Muscle of leg (tissue), 11 donors: ENCODE measurements around the gene IFI27L1. TPM values are rescaled to one million over a fixed set of nuclear protein-coding genes. Genes with fewer than 3 reads are reported as not detected.

Source experiments
- DNase-seq: peaks from one replicate; pipeline ENCODE4 v3.0.0; 2013
- H3K27ac ChIP-seq: one replicate; pipeline ENCODE4 v1.5.1; 2013; ENCODE audit warnings: mild to moderate bottlenecking, low read length, control low read depth
- H3K27me3 ChIP-seq: one replicate; pipeline ENCODE4 v1.6.1; 2013; ENCODE audit warnings: low read length; ENCODE audit not compliant: control insufficient read depth, insufficient read depth
- H3K36me3 ChIP-seq: one replicate; pipeline ENCODE4 v1.6.1; 2013; ENCODE audit warnings: low read length; ENCODE audit not compliant: control insufficient read depth, insufficient read depth
- H3K4me1 ChIP-seq: one replicate; pipeline ENCODE4 v1.6.1; 2013; ENCODE audit warnings: low read length; ENCODE audit not compliant: control insufficient read depth, insufficient read depth
- H3K4me3 ChIP-seq: one replicate; pipeline ENCODE4 v1.5.1; 2013; ENCODE audit warnings: low read length, control low read depth
- H3K9me3 ChIP-seq: replicated peaks from 2 replicates; pipeline ENCODE4 v1.6.1; 2013; ENCODE audit warnings: low read depth, low read length; ENCODE audit not compliant: control insufficient read depth
- WGBS: methylation state at CpG from one replicate; pipeline ENCODE4 v1.1.5; 2013; ENCODE audit warnings: missing lambda C conversion rate; ENCODE audit not compliant: insufficient coverage; 5-methylcytosine and 5-hydroxymethylcytosine counted together
- polyA plus RNA-seq, 8 donors: library from polyadenylated mRNA; unstranded; fragments of 120-200 nt; gene quantifications; one replicate each; pipeline versions ENCODE4 v1.2.1 to v1.2.3, GENCODE V29; 2013; ENCODE audit warnings: inconsistent platforms in 1 of 8, low replicate concordance in 1 of 8; ENCODE audit not compliant: insufficient read length in 8 of 8, insufficient read depth in 1 of 8
- total RNA-seq: library from RNA; stranded (reverse); fragments of 120-200 nt; gene quantifications from one replicate; pipeline ENCODE4 v1.2.4, GENCODE V29; 2013

IFI27L1 gene
- total and polyA plus RNA-seq, 9 donors, result 10.0 to 19.8 (median 15.0) TPM

DNA sequence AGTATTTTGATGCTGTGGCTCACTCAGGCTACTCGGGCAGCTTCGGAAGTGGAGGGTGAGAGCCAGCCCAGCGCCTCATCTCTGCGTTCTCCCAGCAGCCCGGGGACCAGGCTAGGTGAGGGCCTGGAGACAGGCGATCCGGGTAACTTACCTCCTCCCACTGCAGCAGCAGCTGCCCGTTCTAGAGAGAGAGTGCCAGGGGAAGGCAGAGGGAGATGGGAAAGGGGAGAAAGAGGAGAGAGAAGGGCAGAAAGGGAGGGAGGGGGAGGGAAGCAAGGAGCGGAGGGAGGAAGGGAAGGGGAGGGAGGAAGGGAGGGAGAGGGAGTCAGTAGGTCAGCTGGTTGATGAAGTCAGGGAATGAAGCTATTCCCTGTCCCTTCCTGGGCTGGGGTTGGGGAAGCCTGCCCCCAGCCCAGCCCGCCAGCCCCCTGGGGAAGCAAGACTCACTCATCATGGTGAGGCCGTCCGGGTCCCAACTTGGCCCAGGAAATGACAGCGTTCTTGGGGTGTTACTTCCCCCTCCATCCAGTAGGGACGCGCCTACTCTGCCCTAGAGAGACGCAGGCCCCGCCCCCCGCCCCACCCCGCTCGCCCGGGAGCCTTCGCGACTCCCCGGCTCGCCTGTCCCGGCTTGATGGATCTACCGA, 48.1 kb downstream of the IFI27L1 start, which contains the start of gene IFI27L2:
Gene IFI27L2, minus strand, starts transcription at position 494 of the 647 bp plus-strand sequence. Its CDS starts 40 bp downstream, at position 454.
- Histone ChIP-seq H3K9me3 (no peaks in the 10 kb centered on the region), H3K36me3 (no peaks in the 10 kb centered on the region), H3K4me1 (peaks cover 2% of the 10 kb centered on the region), H3K27me3 (no peaks in the 10 kb centered on the region), H3K4me3 (peak within 1 kb of the TSS; percentile 41), H3K27ac (peak within 1 kb of the TSS; percentile 69)
- 0% methylated on average over 14 of the region's 27 CpGs for WGBS
- peak; percentile 88 for DNase-seq

DNA sequence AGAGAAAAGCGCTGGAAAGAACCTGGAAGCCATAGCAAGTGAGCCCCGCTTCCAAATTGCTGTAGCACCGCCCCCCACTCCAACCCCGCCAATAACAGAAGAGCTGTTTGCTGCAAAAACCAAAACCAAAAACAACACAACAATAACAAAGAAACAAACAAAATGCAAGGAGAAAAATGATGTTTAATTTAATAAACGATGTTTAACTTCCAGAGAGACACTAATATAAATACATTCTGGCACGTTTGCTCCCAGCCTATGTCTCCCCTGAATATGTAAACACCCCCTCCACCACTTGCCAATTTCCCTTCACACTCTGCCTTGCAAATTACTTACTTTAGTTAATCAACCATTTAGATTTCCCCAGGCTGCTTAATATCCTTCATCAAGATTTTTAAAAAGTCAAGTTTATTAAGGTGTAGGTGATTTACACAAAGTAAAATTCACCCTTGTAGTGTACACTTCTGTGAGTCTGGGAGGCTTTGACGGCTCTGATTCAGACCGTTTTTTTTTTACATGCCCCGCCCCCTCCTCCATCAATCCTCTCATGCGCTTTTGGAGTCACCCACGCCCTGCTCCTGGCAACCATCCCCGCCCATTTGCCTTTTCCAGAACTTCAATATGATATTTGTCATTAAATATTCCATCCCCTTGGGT, 48.8 kb downstream of the IFI27L1 start:
- H3K27ac ChIP-seq, result peak overlapping the region; percentile 69
- peak overlapping the region; percentile 41 for H3K4me3 ChIP-seq
- no peaks in the 10 kb centered on the region for H3K36me3 ChIP-seq
- DNase-seq, result peak; percentile 61
- peaks cover 2% of the 10 kb centered on the region for H3K4me1 ChIP-seq
- no peaks in the 10 kb centered on the region for H3K9me3 ChIP-seq
- WGBS, result 0% methylated on average over 5 of the region's 12 CpGs
- no peaks in the 10 kb centered on the region for H3K27me3 ChIP-seq

DNA sequence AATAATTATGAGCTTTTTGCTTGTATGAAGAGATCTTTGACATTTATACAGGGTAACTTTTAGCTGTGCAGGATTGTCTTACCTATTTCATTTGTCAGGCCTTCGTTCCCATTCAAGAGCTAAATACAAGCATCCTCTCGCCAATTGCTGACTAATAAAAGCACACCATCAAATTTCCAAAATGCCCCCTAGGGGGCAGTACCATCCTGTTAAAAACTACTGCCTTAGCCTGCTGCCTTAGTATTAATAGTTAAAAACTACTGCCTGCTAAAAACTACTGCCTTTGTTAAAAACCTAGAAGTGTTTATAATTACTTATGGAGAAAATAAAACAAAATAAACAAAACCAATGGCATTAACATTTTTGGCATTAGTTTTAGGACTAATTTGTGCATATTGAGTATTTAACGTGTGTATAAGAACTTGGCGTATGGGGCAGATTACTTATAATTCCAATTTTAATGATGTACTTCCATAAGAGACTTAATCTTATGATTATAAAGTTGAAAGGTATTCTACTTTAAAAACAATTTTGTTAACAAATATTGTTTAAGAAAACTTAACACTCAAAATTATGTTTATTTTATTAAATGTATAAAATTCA, 51.3 kb downstream of the IFI27L1 start:
- no peaks in the 10 kb centered on the region for H3K36me3 ChIP-seq
- WGBS, result no CpG with 5 or more reads among the region's 4 CpGs
- no peak overlapping the region for H3K4me3 ChIP-seq
- no peak overlapping the region for H3K27ac ChIP-seq
- peak; percentile 66 for DNase-seq
- peaks cover 2% of the 10 kb centered on the region for H3K4me1 ChIP-seq
- peaks cover 7% of the 10 kb centered on the region for H3K27me3 ChIP-seq
- H3K9me3 ChIP-seq, result no peaks in the 10 kb centered on the region

DNA sequence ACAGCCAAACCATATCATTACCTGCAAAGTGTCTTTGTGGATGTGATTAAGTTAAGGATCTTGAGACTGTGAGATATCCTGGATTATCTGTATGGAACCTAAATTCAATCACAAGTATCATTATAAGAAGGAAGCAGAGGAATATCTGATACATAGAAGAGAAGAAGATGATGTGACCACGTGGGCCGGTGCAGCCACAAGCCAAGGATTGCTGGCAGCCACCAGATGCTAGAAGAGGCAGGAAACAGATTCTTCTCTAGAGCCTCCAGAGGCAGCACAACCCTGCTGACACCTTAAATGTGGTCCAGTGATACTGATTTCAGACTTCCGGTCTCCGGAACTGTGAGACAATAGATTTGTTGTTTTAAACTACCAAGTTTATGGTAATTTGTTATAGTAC, 54.4 kb downstream of the IFI27L1 start:
- DNase-seq, result no peak
- Histone ChIP-seq H3K27me3 (peaks cover 9% of the 10 kb centered on the region), H3K4me3 (no peak overlapping the region), H3K4me1 (no peaks in the 10 kb centered on the region), H3K9me3 (no peaks in the 10 kb centered on the region), H3K27ac (no peak overlapping the region), H3K36me3 (no peaks in the 10 kb centered on the region)
- 93% methylated on average over 2 of the region's 4 CpGs for WGBS

DNA sequence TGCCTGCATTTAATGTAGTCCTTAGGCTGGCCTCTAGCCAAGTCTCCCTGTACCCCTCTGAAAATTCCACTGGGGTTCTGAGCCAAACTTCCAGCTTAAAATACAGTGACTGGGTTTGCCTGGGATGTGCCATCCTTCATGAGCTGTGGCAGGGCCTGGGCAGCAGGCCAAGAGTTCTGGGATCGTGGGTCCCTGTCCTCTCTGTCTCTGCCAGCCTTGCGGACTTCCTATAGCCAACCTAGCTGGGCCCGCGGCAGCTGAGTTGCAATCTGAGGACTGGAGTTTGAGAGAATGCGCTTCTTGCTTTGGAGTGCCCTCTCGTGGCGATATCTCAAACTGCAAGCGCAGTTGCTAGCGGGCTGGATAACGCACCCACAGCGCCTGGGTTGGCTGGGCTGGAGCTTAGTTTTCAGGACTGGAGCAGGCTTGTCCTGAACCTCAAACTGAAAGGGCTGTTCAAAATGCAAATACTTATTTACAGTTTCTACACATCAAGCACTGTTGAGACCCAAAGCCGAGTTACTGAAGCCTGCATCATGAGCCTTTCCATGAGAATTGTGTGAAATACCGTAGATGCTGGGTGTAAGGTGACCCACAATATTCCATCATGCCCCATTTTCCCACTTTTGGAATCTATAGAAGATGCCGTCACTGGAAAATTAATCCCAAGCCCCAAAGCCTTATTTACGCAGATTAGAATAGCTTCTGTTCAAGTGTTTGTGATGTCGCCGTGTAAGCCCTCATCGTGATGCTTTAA, 55.6 kb downstream of the IFI27L1 start:
- Histone ChIP-seq H3K4me3 (no peak overlapping the region), H3K4me1 (no peaks in the 10 kb centered on the region), H3K36me3 (no peaks in the 10 kb centered on the region), H3K27me3 (peaks cover 9% of the 10 kb centered on the region), H3K27ac (no peak overlapping the region), H3K9me3 (no peaks in the 10 kb centered on the region)
- 26% methylated on average over 13 of the region's 18 CpGs for WGBS
- peak; percentile 84 for DNase-seq

DNA sequence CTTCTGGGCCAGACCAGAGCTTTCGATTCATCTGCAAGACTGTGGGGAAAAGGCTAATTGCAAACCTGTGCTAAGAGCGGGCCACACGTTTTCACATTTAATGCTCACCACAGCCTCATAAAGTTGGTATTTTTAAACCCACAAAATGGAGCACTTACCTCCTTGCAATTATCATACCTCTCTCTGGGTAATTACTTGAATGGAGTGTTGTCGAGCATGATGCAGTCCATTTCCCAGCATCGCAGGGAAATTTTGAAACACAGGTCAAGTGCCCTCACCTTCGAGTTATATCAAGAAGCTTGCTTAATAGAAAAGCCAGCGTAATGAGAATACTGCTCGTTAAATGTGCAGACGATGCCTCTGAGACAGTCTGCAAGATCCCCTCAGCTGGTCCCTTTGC, 57.1 kb downstream of the IFI27L1 start:
- Histone ChIP-seq H3K4me3 (no peak overlapping the region), H3K27me3 (peaks cover 9% of the 10 kb centered on the region), H3K4me1 (no peaks in the 10 kb centered on the region), H3K9me3 (no peaks in the 10 kb centered on the region), H3K27ac (no peak overlapping the region), H3K36me3 (no peaks in the 10 kb centered on the region)
- 74% methylated on average over 7 of the region's 9 CpGs for WGBS
- no peak for DNase-seq

DNA sequence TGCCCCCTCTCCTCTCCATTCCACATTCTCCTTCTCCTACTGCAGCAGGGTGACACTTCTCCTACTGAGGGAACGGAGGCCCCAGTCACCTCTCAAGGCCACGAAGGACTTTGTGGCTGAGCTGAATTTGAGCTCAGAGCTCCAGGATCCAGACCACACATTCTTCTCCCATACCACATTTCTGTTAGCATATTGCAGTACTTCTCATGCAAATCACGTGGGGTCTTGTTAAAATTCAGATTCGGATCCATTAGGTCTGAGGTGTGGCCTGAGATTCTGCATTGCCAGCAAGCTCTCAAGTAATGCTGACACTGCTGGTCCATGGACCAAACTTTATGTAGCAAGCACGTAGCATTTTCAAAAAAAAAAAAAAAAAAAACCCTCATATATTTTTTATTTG, 57.9 kb downstream of the IFI27L1 start:
- WGBS, result 63% methylated on average over 4 of the region's 5 CpGs

DNA sequence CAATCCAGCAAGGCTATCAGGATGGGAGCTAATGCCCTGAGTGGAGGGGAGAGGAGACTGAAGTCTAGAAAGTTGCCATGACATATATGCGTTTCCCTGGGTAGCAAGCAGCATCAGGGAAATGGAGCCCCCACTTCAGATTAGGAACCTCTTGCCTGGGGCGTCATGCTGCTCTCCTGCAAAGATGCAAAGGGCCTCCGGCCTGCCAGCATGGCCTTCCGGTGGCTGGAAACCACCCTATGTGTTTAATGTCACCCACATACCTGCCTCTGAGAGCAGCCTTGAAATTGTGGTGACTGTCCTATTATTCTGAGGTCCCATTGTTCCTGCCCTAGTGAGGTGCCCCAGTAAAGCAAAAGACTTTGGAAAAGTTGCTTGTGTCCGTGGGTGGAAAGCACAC, 58.3 kb downstream of the IFI27L1 start:
- WGBS, result 74% methylated on average over 5 of the region's 5 CpGs
- Histone ChIP-seq H3K36me3 (no peaks in the 10 kb centered on the region), H3K4me1 (no peaks in the 10 kb centered on the region), H3K27me3 (peaks cover 9% of the 10 kb centered on the region), H3K9me3 (no peaks in the 10 kb centered on the region), H3K27ac (no peak overlapping the region), H3K4me3 (no peak overlapping the region)
- DNase-seq, result no peak

More for the DNA sequence above, 57.9 kb downstream of the IFI27L1 start:
- Histone ChIP-seq H3K27me3 (peaks cover 9% of the 10 kb centered on the region), H3K4me3 (no peak overlapping the region), H3K9me3 (no peaks in the 10 kb centered on the region), H3K27ac (no peak overlapping the region), H3K36me3 (no peaks in the 10 kb centered on the region), H3K4me1 (no peaks in the 10 kb centered on the region)
- no peak for DNase-seq

DNA sequence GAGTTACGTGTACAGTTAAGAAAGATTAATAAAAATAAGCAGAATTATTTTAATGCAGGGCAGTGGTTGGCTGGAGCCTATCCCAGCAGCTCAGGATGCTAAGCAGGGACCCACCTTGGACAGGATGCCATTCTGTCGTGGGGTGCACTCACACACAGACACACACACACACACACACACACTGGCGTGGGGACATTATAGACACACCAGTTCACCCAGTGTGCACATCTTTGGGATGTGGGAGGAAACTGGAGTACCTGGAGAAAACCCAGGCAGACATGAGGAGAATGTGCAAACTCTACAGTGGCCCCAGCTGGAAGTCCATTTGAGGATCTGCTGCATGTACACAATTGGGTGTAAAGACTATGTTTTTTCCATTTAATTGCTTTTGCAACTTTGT, 61.1 kb downstream of the IFI27L1 start:
- Histone ChIP-seq H3K27me3 (peaks cover 3% of the 10 kb centered on the region), H3K9me3 (no peaks in the 10 kb centered on the region), H3K4me1 (no peaks in the 10 kb centered on the region), H3K36me3 (no peaks in the 10 kb centered on the region), H3K4me3 (no peak overlapping the region), H3K27ac (no peak overlapping the region)
- WGBS, result no CpG with 5 or more reads among the region's 3 CpGs
- no peak for DNase-seq

DNA sequence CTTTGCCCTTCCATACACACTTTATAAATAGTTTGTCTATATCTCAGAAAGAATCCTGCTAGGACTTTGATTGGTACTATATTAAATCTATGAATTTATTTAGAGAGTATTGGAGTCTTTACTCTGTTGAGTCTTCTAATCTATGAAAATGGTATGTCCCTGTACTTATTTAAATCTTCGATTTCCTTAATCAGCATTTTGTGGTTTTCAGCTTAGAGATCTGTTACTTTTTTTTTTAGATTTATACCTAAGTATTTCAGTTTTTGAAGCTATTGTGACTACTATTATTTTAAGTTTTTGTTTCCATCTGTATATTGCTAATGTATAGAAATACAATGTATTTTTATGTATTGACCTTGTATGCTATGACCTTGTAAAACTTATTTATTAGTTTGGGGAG, 61.7 kb downstream of the IFI27L1 start:
- H3K4me1 ChIP-seq, result no peaks in the 10 kb centered on the region
- H3K27me3 ChIP-seq, result peaks cover 2% of the 10 kb centered on the region
- WGBS, result no CpG with 5 or more reads among the region's 1 CpG
- no peak overlapping the region for H3K27ac ChIP-seq
- no peaks in the 10 kb centered on the region for H3K36me3 ChIP-seq
- no peak for DNase-seq
- H3K4me3 ChIP-seq, result no peak overlapping the region
- no peaks in the 10 kb centered on the region for H3K9me3 ChIP-seq
